ENCODE results near the gene NBPF9.
"Not testable (repeated sequence)": the region's sequence is repeated elsewhere in the genome, so short reads cannot be mapped to it uniquely, and the experiment has no call there.

NBPF9 gene, protein sequence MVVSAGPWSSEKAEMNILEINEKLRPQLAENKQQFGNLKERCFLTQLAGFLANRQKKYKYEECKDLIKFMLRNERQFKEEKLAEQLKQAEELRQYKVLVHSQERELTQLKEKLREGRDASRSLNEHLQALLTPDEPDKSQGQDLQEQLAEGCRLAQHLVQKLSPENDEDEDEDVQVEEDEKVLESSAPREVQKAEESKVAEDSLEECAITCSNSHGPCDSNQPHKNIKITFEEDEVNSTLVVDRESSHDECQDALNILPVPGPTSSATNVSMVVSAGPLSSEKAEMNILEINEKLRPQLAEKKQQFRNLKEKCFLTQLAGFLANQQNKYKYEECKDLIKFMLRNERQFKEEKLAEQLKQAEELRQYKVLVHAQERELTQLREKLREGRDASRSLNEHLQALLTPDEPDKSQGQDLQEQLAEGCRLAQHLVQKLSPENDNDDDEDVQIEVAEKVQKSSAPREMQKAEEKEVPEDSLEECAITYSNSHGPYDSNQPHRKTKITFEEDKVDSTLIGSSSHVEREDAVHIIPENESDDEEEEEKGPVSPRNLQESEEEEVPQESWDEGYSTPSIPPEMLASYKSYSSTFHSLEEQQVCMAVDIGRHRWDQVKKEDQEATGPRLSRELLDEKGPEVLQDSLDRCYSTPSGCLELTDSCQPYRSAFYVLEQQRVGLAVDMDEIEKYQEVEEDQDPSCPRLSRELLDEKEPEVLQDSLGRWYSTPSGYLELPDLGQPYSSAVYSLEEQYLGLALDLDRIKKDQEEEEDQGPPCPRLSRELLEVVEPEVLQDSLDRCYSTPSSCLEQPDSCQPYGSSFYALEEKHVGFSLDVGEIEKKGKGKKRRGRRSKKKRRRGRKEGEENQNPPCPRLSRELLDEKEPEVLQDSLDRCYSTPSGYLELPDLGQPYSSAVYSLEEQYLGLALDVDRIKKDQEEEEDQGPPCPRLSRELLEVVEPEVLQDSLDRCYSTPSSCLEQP (N-terminal part only)

DNA sequence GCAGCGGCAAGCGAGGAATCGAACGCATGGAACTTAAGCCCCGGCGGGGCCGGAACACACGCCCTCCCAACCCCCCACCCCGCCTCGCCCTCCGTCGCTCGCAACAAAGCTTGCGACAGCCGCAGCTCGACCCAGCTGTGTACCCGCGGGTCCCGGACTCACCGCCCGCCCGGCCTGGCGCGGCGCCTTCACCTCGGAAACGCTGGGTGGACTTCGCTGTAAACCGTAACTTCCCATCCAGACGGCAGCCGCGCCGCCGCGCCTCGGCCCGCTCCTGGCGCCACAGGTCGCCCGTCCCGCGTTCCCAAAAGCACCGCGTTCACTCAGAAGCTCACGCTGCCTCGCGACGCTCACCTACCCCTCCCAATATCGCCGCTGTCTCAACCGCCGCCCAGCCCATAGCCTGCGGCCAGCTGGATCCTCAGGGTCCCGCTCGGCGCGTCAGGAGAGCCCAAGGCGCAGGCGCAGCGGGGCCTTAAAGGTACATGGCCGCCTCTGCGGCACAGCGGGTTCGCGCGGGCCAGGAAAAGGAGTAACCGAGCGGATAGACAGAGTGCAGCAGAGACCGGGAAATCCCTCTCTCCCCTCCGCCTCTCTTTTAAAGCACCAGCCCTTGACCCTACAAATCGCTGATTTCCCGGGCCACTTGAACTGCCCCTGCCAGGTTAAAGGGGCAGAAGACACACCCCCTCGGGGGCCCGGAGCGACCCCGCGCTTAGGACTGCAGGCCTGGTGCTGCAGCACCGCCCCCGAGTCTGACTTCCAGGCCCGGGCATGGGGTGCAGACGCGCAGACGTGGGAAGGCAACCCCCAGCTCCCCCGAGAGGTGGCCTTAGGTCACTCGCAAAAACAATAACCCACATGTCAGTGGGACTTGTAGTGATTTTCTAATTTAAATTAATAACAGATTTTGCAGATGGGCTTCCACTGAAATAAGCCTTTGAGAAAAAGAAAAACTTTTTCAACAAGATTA, at the start of gene NBPF9:
TSS of gene NBPF9 (minus strand) at position 443 of the 973 bp plus-strand sequence. CDS start 21,412 bp downstream, outside the sequence.
- DNase-seq (ENCODE audit: low spot score), result not testable (repeated sequence)

DNA sequence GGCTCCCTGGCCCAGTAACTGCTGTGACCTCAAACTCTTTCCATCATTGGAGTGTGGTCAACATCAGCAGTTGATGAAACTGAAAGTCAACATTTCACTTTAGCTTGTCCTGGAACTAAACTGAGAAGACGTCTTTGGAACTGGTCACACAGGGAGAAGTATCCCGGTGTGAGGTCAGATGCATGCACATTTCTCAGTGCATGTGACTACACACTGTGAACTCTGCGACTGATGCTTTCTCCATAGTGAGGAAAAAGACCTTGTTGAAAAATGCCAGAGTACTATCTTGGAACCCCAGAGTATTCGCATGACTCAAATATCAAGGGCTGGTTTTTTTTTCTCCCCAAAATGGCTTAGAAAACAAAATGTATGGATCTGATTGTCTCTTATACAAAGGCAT, 46.6 kb upstream of the NBPF9 start:
- DNase-seq (ENCODE audit: low spot score), result not testable (repeated sequence)

DNA sequence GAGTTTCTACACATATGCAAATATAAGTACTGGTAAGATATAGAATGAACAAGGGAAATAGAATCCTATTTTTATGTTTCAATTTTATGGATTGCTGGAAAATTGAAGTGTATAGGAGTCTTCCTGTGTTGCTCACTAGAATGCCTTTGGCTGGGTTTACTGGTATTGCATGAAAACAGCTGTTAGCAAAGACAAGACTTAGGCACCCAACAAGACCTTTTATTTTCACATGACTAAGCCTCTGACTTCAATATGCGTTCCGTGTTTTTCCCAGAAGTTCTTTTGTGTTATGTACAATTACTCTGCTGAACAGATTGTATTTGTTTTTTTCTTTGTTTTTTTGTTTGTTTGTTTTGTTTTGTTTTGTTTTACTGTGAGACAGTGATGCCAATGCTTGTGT, 34.2 kb upstream of the NBPF9 start:
- DNase-seq (ENCODE audit: low spot score), result not testable (repeated sequence)

DNA sequence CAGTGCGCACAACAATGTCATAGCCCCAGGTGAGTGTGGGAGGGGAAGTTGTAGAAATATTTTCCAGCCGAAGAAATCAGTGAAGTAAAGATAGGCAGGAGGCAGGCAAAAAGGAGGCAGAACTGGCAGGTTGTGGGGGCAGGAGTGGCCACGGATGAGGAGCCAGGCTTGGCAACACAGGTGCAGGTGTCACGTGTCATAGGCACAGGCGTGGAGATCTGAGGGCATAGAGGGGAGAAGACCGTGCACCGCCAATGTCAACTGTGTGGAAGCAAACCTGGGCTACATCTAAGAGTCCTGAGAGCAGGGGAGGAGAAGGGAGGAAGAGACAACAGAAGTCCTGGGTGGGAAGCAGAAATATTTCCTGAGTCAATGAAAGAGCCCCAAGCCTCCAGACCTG, 27.6 kb upstream of the NBPF9 start:
- DNase-seq (ENCODE audit: low spot score), result not testable (repeated sequence)

DNA sequence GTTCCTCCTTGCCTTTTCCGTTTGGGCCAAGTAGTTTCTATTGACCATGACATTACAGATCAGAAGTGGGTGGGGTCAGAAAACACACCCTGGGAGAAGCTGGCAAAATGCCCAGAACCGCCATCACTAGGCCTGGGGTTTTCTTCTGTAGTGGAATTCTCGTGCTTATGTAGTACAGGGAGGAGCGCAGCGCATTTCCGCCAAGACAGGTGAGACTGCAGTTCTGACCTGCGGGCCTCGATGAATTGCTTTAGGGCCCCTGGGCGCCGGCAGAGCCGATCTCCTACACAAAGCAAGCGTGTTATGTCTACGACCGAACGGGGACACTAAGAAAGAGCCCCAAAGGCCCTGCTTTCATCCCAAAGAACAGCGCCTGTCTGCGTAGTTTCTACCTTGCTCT, 25.9 kb upstream of the NBPF9 start:
- not testable (repeated sequence) for DNase-seq (ENCODE audit: low spot score)

DNA sequence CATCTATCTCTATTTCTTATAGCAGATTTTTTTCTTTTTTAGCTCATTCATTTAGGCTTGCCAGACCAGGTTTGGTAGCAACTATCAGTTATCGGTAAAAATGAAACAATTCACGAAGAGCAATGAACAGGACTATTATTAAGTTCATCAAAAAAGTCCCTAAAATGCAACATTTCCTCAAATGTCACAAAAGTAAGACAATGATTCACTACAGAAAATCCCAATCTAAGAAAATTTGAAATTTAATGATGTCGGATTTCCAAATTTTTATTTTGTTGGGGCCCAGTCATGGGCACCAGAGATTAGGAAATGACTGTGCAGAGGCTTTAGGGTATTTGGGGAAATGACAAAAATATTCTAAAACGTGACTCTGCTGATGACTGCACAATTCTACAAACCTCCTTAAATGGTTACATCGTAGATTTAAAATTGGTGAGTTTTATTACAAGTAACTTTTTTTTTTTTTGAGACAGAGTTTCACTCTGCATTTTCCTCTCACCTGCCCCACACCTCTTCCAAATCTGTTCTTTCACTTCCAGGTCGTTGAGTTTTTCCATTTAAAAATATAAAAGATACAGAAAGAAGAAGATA, 23.3 kb upstream of the NBPF9 start:
- DNase-seq (ENCODE audit: low spot score), result not testable (repeated sequence)

DNA sequence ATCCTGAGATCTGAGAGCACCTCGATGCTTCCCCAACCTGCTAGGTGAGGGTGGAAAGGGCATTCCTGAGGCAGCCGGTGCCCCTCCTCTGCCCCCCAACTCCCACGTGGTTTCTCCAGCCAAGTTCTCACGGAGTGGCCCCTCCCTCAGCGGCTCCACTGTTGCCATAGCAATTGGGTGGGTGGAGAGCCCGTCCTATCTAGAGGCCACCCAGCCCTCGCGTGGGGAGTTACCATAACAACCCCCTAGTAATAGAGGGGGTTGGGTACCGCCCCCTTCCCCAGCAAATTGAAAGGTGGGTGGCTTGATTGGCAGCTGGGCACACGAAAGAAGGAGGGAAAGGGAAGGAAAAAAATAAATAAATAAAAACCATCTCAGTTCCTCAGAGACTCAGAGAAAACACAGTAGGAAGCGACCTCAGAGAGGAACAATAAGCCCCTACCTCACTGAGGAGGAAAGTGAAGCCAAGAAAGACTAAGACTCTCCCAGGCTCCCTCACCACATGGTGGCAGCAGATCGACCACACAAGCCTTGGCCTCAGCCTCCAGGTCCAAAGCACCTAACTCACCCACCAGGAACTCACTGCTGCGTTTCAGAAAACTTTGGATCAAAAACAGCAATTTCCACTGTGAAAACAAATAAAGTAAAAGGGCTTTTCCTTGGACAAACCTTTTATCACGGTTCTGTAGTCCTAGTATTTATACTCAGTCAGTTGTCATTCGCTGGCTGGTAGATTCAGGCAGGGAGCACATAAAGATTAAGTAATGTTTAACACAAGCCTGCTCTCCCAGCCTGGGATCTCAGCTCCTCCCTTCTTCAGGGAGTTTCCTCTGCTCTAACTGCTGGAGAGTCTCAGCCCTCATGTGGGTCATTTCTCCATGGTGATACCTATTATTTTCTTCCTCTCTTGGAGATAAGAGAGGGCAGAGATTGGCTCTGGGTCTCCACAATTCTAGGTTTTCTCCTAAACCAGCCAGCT, 20.9 kb upstream of the NBPF9 start:
- DNase-seq (ENCODE audit: low spot score), result not testable (repeated sequence)

DNA sequence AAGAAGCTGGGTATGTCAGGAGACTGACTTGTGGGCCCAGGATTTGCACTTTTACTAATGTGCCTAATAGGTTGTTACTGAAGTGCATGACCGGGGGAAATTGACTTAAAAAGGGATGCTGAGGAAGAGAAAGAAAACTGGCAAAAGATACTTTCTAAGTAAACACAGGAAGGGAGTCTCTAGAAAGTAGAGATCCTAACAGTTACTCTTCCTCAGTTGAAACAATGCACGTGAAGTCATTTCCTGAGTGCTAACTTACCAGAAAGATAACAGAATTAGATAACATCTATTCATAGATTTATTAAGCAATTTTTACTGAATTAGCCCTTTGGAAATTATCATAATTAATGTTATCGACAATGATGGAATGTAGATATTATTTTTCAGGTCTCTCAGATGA, 9.5 kb upstream of the NBPF9 start:
- not testable (repeated sequence) for DNase-seq (ENCODE audit: low spot score)

DNA sequence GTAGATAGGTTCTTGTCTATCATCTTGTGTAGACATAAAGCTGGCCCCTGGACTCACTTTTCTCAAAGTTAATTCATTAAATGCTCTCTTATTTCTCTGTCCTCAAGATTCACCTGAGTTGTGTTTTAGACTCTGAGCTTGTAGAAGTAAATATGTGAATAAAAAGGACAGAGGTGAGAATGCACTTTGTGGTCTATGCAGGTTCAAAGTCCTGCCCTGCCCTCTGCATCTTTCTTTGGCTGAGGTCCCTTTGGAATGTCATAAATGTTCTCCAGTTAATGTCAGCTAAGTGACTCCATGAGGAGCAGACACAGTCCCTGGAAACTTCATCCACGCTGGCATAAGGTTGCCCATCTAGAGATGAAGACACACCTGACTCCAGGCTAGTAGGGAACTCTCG, 7.0 kb upstream of the NBPF9 start:
- DNase-seq (ENCODE audit: low spot score), result not testable (repeated sequence)

DNA sequence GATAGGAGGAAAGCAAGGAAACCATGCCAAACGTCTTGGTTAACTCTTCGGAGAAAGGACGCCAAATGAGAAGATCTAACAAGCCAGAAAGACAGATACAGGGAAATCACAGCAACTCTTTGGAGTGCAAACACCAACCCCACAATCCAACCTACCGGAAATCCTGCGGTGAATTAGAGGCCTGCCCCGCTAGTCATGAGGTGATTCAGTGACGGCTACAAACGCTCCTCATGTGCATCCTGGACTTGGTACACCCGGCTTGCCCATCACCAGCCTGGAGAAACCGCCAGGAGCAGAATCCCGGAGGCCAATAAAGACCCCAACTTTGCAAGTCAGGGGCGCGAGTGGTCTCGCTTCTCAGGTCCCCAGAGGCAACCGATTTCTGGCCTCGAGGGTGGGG, 777 bp downstream of the NBPF9 start:
- not testable (repeated sequence) for DNase-seq (ENCODE audit: low spot score)

DNA sequence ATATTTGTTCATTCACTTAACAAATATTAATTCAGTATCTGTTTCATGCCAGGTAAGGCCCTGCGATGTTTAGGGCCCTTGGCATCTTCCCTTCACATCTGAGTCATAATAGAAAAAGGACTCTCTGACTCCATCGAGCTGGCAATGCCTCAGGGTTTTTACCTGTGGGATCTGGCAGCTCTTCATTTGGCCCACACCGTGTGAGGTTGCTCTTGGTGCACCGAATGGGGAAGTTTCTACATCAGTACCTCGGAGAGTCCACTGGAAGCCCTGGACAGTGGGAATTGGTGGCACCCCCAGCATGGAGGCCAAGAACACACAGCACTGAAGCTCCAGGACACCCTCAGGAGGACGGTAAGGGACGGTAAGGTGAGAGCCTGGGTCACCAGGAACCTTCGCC, 5.1 kb downstream of the NBPF9 start:
- not testable (repeated sequence) for DNase-seq (ENCODE audit: low spot score)

DNA sequence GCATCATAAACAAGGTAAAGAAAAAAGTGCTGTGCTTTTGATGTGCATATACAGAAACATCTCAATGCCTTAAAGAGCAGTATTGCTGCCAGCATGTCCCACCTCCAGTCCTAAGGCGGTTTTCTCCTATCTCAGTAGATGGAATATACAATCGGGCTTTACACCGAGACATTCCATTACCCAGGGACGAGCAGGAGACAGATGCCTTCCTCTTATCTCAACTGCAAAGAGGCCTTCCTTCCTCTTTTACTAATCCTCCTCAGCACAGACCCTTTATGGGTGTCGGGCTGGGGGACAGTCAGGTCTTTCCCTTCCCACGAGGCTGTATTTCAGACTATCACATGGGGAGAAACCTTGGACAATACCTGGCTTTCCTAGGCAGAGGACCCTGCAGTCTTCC, 10.2 kb downstream of the NBPF9 start:
- DNase-seq (ENCODE audit: low spot score), result not testable (repeated sequence)

DNA sequence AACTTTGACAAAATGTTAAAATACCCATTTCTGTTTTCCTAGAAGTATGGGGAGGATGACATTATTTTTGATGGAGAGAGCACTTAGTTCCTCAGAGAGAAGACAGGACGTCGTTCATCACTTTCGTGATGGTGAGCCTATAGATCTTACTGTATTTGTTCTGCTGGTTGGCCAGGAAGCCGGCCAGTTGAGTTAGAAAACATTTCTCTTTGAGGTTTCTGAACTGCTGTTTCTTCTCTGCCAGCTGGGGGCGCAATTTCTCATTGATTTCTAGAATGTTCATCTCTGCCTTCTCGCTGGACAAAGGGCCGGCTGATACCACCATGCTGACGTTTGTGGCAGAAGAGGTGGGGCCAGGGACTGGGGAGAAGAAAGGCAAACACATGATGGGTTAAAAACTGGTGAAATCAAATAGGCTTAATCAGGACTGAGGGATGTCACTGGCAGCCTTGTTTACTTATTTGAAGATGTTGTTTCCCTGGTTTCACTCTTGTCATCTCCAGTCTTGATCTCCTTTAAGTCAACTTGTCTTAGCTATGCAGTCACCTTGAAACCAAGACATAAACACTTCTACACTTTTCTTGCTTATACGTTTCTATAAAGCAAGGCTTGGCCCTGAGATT, 27.7 kb downstream of the NBPF9 start:
- DNase-seq (ENCODE audit: low spot score), result not testable (repeated sequence)

DNA sequence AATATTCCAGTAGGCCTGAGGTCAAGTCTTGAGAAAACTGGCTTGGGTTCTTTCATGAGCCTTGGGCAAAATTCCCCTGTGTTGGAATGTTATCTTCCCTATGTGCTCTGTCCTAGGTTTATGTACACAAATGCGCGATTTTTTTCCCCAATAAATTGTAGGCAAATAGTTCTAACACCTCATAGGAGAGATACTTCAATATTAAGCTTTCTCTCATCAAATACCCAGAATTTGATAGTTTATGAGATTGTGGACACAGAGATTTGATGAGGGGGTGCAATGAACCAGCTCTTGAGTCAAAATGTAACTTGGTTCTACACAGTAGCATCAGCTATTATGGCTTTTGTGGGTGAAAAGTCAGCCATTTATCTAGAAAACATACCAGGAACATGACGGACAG, 38.7 kb downstream of the NBPF9 start:
- DNase-seq (ENCODE audit: low spot score), result not testable (repeated sequence)

DNA sequence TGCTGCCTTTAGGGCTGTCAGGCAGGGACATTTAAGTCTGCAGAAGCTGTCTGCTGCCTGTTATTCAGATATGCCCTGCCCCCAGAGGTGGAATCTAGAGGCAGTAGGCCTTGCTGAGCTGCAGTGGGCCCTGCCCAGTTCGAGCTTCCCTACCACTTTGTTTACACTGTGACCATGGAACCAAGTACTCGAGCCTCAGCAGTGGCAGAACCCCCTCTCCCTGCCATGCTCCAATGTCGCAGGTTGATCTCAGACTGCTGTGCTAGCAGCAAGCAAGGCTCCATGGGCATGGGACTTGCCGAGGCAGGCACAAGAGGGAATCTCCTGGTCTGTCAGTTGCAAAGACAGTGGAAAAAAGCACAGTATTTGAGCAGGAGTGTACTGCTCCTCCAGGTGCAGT, 60.3 kb downstream of the NBPF9 start:
- DNase-seq (ENCODE audit: low spot score), result not testable (repeated sequence)

DNA sequence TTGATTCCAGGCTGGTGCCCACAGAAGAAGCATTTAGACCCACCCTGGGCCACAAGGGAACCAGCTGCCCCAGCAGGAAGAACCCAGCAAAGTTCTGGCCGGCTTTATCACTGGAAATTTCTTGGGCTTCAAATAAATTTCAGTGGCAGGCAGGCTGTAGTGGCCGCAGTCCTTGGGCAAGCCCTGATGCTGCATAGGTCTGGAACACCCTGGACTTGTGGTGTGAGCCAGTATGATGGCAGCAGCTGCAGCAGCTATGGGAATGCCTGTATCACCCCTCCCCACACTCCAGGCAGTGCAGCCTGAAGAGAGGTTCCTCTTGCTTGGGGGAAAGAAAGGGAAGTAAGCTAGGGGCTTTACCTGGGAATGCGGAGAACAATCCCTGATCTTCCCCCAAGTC, 69.4 kb downstream of the NBPF9 start:
- not testable (repeated sequence) for DNase-seq (ENCODE audit: low spot score)

DNA sequence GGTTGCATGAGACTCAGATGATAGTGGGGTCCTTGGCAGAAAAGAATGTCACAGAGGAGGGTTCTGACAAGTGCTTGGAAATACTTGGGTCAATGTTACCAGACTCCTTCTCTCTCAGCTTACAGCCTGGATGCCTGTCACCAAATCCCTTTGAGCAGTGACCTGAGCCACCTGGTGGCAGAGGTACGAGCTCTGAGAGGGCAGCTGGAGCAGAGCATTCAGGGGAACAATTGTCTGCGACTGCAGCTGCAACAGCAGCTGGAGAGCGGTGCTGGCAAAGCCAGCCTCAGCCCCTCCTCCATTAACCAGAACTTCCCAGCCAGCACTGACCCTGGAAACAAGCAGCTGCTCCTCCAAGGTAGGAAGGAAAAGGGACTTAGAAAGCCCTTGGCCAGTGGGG, 79.0 kb downstream of the NBPF9 start:
- not testable (repeated sequence) for DNase-seq (ENCODE audit: low spot score)

DNA sequence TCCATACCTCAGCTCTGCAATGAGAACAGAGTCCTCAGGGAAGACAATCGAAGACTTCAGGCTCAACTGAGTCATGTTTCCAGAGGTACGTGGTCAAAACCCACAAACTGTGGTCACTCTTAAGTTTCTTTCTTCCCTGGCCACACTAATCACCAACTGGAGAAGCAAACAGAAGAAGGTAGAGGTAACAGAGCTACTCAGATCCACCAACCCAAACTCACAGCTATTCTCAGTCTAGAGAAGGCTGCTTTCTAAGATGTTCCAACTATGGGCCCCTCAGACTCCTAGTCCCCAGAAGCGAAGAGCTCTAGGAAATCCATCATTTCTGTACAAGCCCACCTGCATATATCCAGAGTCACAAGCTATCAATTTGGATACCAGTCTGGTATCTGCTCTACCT, 84.8 kb downstream of the NBPF9 start:
- not testable (repeated sequence) for DNase-seq (ENCODE audit: low spot score)

DNA sequence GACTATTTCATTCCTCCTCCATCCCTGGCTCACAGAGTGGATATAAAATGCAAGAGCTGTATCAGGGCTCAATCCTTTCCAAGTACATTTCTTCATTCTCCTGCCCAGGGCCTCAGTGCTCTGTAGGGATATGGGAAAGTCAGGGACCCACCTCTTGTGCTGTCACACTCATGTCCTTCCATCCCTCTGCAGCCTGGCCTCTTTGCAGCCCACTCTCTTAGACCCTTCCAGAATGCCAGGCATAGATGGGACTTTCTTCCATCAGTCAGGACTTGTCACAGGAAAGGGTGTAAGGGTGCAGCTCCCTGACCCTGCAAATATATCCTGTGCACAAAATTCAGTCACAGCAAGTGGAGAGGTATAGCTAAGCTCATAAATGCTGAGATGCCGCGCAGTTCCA, 86.7 kb downstream of the NBPF9 start:
- DNase-seq (ENCODE audit: low spot score), result not testable (repeated sequence)
